Body of pancreas (tissue), 4 donors: Measurements from ENCODE around the gene POU4F3. TPM values are rescaled to one million over a fixed set of nuclear protein-coding genes. Genes with fewer than 3 reads are reported as not detected.

ENCODE experiments used
- ATAC-seq: fragments of 150-250 bp; one replicate; pipeline ENCODE4 v1.9.1; 2016
- DNase-seq, 4 donors: peaks; one replicate each; pipeline ENCODE4 v3.0.0-alpha.2; 2019
- H3K27ac ChIP-seq, 4 donors: fragments of 200-600 bp; sonication (generic); 1 replicate in 3 of 4; 2 replicates in 1 of 4; pipeline versions ENCODE4 v1.5.1 to v1.6.1; 2016 to 2019; ENCODE audit warnings: mild to moderate bottlenecking in 1 of 4, mixed read lengths in 1 of 4, moderate library complexity in 1 of 4
- H3K27me3 ChIP-seq, 2 donors: fragments of 200-600 bp; sonication (generic); one replicate each; pipeline ENCODE4 v1.6.0; 2016; ENCODE audit warnings: mild to moderate bottlenecking in 1 of 2
- H3K36me3 ChIP-seq, 2 donors: fragments of 200-600 bp; sonication (generic); replicated peaks in 1 of 2; 2 replicates each; pipeline ENCODE4 v1.5.1; 2016; ENCODE audit warnings: low read depth in 2 of 2; ENCODE audit not compliant: insufficient read depth in 1 of 2
- H3K4me1 ChIP-seq: fragments of 200-600 bp; sonication (generic); one replicate; pipeline ENCODE4 v1.6.0; 2016
- H3K4me3 ChIP-seq, 2 donors: fragments of 200-600 bp; sonication (generic); 1 replicate in 1 of 2; 2 replicates in 1 of 2; pipeline ENCODE4 v1.5.1; 2016 to 2019
- H3K9me3 ChIP-seq, 3 donors: fragments of 200-600 bp; sonication (generic); 1 replicate in 2 of 3; 2 replicates in 1 of 3; pipeline ENCODE4 v1.5.1; 2016
- POLR2A ChIP-seq, 3 donors: fragments of 450-650 bp; IDR thresholded peaks; one replicate each; pipeline ENCODE4 v1.6.1; 2016; ENCODE audit warnings: antibody characterized with exemption in 3 of 3, mild to moderate bottlenecking in 2 of 3
- WGBS, 2 donors: methylation state at CpG; one replicate each; pipeline ENCODE4 v1.1.5; 2017; 5-methylcytosine and 5-hydroxymethylcytosine counted together
- intact Hi-C: fragments of 100-400 bp; cut with DNase I; formaldehyde crosslinking; loops from one replicate; pipeline ENCODE4 v1.15.1; 2023
- total RNA-seq, 2 donors: library from RNA; depleted of rRNA; stranded (reverse); fragments of >200 nt; gene quantifications; one replicate each; pipeline ENCODE4 v1.1.0, GENCODE V29; 2016
- TF ChIP-seq, protein P1 (sequence below), 7 experiments: fragments of 450-650 bp in 4 of 7; fragments of 200-600 bp in 3 of 7; sonication (generic) in 3 of 7; IDR thresholded peaks; one replicate each; pipeline ENCODE4 v1.5.1; 2016 to 2019; ENCODE audit warnings: antibody characterized with exemption in 7 of 7

The POU4F3 gene
- total RNA-seq, 2 donors from 2014 or later = 0.52 TPM; not detected in 1

GRCh38 chr5:146345578-146346366 is 7.1 kb downstream of the POU4F3 start:
- intact Hi-C loops = no loop called here
- Histone ChIP-seq H3K9me3 (no peaks in the 10 kb centered on the region), H3K36me3 (no peaks in the 10 kb centered on the region), H3K27ac (no peak overlapping the region), H3K27me3 (peaks cover 0 to 33% of the 10 kb centered on the region in 2 donors), H3K4me1 (peaks cover 6% of the 10 kb centered on the region), H3K4me3 (no peak overlapping the region)
- ATAC-seq (no peak), DNase-seq (no peak)
- 3 to 8% methylated on average over 37 to 74 of the region's 76 CpGs for WGBS, 2 donors
- TF ChIP-seq, protein P1, sequence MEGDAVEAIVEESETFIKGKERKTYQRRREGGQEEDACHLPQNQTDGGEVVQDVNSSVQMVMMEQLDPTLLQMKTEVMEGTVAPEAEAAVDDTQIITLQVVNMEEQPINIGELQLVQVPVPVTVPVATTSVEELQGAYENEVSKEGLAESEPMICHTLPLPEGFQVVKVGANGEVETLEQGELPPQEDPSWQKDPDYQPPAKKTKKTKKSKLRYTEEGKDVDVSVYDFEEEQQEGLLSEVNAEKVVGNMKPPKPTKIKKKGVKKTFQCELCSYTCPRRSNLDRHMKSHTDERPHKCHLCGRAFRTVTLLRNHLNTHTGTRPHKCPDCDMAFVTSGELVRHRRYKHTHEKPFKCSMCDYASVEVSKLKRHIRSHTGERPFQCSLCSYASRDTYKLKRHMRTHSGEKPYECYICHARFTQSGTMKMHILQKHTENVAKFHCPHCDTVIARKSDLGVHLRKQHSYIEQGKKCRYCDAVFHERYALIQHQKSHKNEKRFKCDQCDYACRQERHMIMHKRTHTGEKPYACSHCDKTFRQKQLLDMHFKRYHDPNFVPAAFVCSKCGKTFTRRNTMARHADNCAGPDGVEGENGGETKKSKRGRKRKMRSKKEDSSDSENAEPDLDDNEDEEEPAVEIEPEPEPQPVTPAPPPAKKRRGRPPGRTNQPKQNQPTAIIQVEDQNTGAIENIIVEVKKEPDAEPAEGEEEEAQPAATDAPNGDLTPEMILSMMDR (IDR thresholded peaks at IDR 0.05) = no peak
- no peak for TF ChIP-seq POLR2A (IDR thresholded peaks at IDR 0.05)

GRCh38 chr5:146357126-146357525 is 18.5 kb downstream of the POU4F3 start:
- H3K27me3 ChIP-seq = no peaks in the 10 kb centered on the region
- no peaks in the 10 kb centered on the region for H3K4me1 ChIP-seq
- no peak overlapping the region for H3K4me3 ChIP-seq
- intact Hi-C loops = no loop called here
- no peak overlapping the region for H3K27ac ChIP-seq
- no peaks in the 10 kb centered on the region for H3K36me3 ChIP-seq
- TF ChIP-seq, protein P1 (IDR thresholded peaks at IDR 0.05) = no peak
- no peak for TF ChIP-seq POLR2A (IDR thresholded peaks at IDR 0.05)
- no peaks in the 10 kb centered on the region for H3K9me3 ChIP-seq
- ATAC-seq = no peak
- DNase-seq = no peak

DNA sequence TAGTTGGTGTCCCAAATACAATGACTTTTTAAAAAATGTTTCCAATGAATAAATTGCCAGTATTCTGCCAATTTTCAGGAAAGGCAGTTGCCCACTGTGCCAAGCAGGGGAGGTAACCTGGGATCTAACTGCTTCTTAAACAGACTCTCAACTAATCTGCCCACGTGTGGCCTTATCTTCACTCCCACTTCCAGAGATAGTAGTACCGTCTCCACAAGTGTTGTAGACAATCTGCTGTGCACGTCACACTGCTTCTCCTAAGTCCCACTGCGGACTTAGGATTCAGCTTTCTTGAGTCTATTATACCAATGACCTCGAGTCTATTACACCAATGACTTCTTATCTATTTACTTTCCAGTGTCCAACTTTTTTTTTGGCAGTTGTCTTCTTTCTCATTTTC is 21.2 kb downstream of the POU4F3 start:
- Histone ChIP-seq H3K36me3 (no peaks in the 10 kb centered on the region), H3K4me1 (no peaks in the 10 kb centered on the region), H3K27ac (no peak overlapping the region), H3K27me3 (no peaks in the 10 kb centered on the region), H3K9me3 (no peaks in the 10 kb centered on the region), H3K4me3 (no peak overlapping the region)
- no peak for DNase-seq
- TF ChIP-seq, protein P1 (IDR thresholded peaks at IDR 0.05) = no peak
- TF ChIP-seq POLR2A (IDR thresholded peaks at IDR 0.05) = no peak
- WGBS, 2 donors = 31 to 34% methylated on average over 5 of the region's 5 CpGs
- no peak for ATAC-seq
- intact Hi-C loops = no loop called here

DNA sequence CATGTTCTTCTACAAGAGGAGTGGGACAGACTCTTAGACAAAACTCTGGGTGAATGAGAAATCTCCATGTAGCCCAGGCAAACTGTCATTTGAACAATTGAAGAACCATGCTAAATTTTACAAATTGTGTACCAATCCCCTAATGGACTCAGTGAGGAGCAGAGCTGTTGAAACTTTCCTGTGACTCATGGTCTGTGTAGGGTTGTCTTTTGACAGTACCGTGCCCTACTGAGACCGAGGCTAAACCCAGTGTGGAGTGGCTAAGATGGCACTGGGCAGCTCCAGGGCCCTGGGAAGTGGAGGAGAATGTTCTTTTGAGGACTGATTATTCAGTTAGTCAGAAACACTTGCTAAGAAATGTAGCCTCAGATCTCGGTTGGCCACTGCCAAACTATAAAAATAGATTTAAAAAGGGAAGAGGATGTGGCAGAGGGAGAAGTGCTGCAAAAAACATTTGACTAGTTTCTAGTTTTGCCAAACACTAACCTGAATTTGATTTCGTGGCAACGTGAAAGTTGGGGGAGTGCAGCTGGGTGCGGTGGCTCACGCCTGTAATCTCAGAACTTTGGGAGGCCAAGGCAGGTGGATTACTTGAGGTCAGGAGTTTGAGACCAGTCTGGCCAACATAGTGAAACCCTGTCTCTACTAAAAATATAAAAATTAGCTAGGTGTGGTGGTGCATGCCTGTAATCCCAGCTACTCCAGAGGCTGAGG is 24.7 kb downstream of the POU4F3 start:
- H3K4me1 ChIP-seq = no peaks in the 10 kb centered on the region
- intact Hi-C loops = no loop called here
- TF ChIP-seq, protein P1 (IDR thresholded peaks at IDR 0.05) = no peak
- TF ChIP-seq POLR2A (IDR thresholded peaks at IDR 0.05) = no peak
- H3K27ac ChIP-seq = no peak overlapping the region
- H3K4me3 ChIP-seq = no peak overlapping the region
- no peak for ATAC-seq
- no peaks in the 10 kb centered on the region for H3K9me3 ChIP-seq
- no peaks in the 10 kb centered on the region for H3K36me3 ChIP-seq
- no peaks in the 10 kb centered on the region for H3K27me3 ChIP-seq
- 49 to 71% methylated on average over 7 of the region's 7 CpGs for WGBS, 2 donors
- DNase-seq = no peak
